Dedifferentiated amniotic fluid mesenchymal stem cell (primary cell): Measurements from ENCODE around the gene NANOS2.

Source experiments
- DNase-seq: peaks from one replicate; pipeline ENCODE4 v3.0.0-alpha.2; 2016; ENCODE audit errors: extremely low spot score

Gene NANOS2

DNA sequence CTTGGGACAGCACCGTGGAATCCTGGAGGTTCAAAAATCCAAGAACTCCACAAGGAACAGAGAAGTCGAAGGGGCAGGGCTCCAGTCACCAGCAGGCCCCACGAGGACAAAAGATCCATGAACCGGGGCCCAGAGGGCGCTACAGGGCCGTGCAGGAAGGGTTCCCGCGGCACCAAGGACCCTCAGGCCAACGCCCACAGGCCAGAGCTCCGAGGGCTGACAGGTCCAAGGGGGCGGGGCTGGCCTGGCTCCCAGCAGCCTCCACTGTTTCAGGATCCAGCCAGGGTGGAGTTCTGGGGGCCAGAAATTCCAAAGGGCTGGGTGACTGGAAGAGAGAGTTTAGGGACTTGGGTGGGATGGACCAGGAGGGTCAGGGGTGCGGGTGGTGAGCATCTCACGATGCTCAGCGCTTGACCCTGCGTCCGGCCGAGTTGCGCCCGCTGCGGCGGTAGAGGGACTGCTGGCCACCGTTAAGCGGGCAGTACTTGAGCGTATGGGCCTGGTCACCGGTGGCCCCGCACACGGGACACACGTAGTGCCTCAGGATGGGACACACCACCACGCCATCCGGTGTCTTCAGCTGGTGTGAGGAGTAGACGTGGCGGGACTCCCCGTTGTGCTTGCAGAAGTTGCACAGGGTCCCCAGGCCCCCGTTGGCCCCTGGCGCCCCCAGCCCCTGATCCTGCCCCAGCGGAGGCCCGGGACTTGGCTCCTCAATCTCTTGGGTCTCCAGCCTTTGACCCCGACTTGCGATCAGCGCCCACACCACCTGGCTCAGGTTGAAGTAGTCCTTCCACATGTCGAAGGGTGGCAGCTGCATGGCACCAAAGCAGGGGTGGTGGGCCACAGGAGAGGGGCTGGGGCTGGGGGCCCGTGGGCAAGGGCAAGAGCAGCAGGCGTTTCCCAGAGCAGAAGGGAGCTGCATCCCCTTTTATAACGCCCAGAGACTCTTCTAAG lies at the start of gene NANOS2:
Gene NANOS2, minus strand, starts transcription at position 905 of the 957 bp plus-strand sequence. Its CDS starts 85 bp downstream, at position 820.
- no peak for DNase-seq

DNA sequence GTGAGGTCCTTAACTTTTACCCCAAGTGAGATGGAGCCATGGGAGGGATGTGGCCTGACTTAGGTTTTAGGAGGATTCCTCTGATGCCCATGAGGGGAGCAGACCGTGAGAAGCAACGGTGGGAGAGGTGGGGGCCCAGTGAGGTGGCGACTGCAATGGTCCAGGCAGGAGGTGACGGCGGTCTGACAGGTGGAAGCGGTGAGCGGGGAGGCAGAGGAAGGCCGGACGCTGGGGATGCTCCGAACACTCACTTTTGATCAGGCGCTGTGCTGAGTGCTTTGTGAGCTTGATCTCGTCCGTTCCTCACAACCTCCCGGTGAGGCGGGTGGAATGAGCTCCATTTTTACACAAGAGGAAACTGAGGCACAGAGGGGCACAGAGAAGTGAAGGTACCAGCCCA lies 47.4 kb upstream of the NANOS2 start:
- DNase-seq = no peak

DNA sequence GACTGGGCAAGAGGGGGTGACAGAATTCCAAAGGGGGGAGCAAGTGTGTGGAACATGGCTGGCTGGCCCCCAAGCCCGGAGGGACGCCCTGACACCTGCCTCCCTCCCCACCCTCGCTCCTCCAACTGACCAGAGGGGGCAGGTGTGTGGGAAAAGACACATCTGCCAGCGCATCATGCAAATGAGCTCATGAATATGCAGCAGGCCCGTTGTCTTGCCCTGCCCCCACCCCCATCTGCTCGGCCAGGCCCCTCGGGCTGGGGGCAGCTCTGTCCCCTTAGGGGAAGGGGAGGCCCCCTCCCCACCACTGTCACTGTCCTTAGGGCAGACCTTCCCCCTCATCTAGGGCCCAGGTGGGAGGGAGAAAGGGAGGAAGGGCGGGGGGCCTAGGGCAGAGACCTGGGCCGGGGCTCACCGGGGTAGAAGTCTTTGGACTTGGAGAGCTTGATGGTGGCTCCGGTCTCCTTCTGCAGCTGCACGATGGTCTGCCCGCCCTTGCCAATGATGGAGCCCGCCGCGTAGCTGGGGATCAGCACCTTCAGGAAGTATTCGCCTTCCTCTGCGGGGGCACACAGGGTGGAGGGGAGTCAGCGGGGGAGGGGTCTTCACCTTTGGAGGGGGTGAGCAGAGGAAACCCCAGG lies 46.1 kb upstream of the NANOS2 start:
- no peak for DNase-seq

DNA sequence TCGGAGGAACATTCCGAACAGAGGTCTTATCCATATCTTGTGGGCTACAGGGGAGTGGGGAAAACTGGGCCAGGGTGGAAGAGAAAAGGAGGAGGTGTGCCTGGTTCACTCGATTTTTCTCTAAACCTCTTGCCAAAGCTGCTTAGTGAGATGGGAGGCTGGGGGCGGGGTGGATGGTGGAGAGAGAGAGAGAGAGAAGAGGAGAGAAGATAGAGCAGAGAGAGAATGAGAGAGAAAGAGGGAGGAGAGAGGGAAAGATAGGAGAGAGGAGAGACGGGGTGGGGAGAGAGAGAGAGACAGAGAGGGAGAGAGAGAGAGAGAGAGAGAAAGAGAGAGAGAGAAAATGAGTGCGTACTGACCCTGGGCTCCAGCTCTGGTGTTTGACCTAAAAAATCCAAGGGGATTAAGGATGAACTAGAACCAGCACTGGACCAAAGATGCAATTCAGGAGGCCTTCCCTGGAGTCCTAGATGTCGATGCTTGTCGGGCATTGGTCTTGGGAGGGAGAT lies 45.0 kb upstream of the NANOS2 start:
- DNase-seq = no peak

DNA sequence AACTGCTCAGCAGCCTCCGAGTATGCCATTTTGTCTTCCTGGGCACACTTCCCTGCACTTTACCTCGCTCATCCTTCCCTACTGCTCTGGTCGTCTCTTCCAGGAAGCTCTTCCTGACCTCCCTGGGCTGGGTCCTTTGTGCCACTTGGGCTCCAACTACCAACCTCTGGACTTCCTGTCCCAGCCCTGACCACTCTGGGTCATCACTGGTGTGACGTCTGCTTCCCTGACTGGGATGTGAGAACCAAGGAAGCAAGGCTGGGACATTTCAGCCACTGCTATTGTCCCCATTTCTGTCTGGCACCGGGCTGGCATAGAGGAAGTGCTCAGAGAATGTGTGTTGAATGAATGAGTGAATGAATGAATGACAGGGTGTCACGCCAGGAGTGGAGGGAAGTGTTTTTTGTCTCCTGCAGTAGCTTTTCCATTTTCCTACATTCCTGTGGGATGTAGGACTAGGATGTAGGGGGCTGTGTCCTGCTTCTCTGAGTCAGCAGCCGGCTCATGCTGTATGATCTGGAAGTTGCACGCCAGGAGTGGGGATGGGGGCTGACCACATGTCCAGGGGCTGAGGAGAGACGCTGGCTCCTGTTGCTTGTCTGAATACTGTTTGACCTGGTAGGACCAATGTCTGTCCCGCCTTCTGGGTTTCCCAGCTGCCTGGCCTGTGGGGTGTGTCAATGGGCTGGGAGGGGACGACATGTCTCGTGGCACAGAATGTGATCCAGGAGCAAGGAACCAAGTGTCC lies 44.4 kb upstream of the NANOS2 start:
- DNase-seq = no peak

DNA sequence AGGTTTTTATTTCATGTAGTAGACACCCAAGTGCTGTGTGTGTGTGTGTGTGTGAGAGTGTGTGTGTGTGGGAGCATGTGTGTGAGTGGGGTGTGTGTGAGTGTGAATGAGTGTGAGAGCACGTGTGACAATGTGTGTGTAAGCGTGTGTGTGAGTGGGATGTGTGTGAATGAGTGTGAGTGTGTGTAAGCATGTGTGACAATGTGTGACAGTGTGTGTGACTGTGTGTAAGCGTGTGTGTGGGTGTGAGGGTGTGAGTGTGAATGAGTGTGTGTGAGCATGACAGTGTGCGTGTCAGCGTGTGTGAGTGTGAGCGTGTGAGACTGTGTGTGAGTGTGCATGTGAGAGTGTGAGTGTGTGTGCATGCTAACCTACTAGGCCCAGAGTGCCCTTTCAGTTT lies 43.7 kb upstream of the NANOS2 start:
- DNase-seq = no peak

DNA sequence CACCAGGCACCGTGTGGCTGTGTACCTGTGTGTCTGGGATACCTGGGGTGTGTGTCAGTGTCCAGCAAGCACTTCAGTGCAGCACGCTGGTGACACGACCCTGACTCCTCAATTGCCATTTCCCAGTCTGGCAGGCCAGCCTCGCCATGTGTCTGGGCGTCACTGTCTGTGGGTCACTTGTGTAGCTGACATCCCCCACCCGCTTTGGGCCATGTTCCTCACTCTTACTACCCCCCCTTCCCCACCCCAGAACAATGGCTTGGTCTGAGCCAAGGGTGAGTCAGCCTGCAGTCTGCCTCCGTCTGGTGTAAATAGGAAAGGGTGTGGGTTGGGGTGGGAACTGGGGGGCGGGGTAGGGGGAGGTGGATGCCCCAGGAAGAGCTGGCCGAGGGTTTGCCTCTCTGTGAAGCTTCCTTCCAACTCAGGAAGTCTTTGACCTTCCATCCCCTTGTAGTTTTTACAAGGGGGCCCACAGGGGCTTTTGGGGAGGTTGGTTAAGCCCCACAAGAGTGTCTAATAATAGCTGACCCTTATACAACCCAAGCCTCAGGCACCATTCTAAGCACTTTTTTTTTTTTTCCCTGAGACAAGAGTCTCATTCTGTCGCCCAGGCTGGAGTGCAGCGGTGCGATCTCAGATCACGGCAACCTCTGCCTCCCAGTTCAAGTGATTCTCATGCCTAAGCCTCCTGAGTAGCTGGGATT lies 41.5 kb upstream of the NANOS2 start:
- no peak for DNase-seq

DNA sequence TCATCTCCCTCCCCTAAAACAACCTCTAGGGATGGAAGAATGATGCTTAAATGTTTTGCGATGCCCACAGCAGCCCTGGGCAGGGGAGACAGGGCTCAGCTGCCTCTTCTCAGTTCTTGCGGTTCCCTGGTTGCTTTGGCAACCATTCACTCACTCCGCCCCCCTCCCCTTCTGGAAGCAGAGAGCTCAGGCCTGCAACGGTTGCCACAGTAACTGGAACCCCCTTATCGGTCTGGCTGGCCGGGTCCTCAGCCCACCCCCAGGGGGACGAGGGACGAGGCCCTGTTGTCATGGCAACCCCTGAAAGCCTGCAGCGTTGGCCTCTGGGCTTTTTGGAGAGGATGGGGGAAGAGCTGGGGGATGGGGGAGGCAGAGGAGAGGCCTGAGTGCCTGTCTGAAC lies 39.6 kb upstream of the NANOS2 start:
- DNase-seq = no peak

DNA sequence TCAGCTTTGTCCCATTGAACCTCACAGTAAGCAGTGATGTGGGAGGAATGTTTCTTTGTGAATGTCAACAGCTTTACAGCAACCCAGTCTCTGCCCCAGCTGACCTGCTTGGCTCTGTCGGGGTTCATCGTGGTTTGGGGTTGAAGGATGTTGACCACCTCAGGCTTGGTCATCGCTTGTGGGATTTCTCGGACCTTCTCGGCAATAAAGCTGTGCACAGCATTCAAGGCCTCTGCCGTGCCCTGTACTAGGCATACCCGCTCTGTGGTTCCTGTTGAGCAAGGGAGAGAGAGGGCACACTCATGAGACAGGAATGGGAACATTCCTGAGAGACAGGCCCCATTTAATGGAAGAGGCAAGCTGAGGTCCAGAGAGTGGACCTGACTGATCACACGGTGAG lies 39.1 kb upstream of the NANOS2 start:
- DNase-seq = no peak

DNA sequence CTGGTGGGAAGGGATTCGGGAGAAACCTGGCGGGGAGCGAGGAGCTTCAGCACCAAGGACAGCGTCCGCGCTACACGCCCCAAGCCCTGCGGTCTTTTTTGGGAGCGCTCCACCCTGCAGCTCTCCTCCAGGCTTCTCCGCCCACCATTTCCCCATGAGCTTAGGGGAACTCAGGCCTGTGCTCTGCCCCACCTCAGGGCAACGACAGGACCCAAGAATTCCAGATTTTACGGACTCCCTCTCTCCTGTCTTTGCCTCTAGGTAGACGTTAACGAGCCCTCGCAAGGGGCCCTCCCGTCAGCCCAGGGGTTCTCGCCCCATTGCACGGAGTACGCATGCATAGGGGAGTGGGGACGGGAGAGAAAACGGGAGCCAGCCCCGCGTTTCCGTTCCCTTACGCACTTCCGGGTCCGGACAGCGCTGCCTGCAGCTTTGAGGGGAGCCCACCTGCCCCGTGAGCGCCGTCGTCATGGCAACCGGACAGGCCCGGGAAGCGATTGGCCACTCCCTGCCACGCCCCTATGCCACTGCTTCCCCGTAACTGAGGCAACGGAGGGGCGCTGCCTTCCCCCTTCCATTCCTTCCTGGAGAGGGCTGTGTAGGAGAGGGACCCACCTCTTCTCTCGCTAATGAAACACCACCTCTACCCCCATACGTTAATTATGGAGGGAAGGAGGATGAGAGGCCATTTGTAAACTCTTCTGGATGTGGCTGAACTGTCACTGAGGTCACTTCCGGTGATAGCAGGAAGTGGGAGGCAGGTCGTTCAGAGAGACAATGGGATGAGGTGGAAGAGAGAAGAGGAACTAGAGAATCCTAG lies 38.3 kb upstream of the NANOS2 start:
- no peak for DNase-seq

DNA sequence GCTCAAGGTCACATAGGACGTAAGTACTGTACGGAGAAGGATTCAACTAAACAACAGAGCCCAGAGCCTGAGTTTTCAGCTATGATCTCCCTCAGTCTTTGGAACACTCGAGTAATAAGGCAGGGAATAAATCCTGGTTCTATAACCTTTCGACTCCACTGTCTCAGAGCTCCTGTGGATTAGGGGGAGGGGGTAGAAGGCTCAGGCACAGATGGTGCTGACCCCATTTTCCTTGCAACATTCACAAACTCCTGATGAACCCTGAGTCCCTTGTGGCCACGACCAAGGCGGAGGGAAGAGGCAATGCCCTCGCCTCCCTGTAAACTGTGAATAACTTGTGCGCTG lies 37.7 kb upstream of the NANOS2 start:
- no peak for DNase-seq

DNA sequence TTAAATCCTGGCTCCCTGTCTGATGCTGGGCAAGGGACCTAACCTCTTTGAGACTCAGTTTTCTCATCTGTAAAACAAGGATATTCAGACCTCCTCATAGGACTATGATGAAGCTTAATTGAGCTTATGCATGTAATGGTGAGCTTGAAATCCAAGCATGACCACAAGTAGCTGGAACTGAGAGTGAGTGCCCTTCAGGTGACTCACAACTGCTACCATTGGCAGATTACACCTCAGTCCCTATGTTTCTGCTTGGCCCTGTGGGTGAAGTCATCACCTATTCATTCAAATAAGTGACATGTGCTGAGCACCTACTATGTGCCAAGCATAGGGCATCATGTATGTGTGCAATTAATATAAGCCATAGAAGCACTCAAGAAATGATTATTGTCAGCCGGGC lies 33.3 kb upstream of the NANOS2 start:
- no peak for DNase-seq

DNA sequence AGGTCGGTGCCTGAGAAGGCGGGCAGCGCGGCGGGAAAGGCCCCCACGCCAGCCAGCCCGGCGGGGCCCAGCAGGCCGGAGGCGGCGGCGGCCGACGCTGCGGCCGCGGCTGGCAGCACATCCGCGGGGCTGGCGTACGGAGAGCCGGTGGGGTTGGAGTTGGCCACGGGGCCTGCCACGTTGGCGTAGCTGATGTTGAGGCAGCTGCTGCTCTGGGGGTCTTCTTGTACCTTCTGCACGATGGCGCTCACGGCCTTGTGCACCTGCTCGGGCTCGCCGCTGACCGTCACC lies 25.9 kb upstream of the NANOS2 start:
- no peak for DNase-seq

DNA sequence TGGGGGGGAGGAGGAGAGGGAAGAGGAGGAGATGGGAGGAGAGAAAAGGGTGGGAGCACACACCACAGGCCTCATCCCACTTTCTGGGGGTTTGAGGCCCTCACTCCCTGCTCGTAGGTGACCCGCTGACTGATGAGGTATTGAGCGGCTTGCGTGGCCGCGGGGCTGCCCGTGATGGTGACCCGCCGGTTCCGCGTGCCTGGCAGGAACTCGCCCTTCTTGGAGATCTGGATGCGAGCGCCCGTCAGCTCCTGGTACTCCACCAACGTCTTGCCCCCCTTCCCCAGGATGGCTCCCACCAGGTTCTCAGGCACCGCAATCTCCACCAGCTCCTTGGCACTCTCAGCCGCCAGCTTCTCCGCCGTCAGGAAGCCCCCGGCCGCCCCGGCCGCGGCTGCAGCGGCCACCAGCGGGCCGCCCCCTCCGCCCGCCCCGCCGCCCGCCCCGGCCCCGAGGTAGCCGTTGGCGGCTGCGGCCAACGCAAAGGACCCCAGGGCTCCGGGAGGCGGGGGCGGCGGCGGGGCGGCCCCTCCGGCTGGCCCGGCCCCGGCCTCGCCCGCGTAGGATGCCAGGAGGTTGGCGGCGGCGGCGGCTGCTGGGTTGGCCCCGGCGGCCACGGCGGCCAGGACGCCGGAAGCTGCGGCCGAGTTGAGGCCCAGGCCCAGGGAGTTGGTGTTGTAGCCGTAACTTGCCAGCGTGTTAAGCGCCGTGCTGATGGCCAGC lies 25.4 kb upstream of the NANOS2 start:
- no peak for DNase-seq

DNA sequence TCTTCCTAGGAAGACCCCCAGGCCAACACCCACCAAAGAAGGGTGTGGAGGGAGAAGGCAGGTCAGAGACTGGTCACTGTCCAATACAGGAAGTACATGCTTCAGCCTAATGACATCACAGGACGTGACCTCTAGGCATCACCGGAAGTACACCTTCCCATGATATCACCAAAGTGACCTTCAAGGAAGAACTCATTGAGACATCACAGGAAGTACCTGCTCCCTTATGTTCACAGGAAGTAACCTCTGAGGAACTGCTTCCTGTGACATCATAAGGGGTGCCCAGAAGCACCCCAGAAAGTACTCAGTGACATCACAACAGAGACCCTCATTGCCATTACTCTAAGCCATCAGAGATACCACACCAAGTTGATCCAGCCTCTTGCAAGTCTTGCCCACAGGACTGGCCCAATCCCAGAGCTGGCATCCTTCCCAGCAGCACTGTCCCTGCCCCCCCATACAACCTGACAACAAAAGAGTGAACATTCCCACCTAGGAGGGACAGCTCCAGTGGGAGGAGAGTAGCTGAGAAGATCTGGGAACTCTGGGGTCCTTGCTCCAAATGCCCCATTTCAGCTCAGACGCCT lies 24.2 kb upstream of the NANOS2 start:
- no peak for DNase-seq

DNA sequence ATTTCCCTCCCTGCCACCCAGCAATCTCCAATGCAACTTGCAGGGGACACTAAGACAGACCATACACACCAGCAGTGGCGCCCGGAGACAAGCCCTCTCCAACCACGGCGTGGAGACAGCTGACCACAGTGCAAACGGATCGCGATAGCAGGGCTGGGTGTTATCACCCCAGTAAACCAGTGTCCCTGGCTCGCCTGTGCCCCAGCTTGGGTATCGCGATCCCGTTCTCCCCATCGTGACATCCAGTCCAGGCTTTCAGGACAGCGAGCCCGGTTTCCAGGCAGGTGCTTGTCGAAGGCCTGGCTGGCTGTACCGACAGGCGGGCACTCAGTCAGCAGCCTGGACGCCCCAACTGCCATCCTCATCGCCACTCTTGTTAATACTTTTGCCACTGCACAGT lies 20.7 kb upstream of the NANOS2 start:
- DNase-seq = no peak

DNA sequence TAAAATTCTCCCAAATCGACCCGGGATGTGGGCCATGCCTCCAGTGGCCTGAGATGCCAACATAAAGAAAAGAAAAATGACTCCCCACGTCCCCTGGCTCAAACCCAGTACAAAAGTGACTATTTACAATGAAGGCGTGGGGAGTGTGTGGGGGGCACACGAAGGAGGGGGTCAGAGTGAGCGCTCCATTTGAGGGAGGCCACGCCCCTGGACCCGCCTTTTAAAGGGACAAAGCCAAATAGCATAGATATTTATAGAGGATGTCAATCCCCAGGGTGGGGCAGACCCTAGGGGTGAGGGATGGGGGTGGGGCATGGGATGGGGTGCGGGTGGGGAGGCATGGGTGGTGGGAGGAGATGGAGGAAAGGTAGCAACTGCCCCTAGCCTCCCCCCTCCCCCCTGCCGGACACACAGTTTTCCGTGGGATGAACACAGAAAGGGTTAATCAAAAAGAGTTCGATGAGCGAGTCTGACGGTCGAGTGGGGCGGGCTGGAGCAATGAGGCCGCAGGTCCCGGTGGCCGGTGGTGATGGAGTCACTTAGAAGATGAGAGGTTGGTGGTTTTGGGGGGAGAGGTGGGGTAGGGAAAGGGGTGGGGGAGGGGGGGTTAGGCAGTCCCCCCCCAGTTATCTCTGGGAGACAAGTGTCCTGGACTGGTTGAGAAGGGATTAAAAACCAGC lies 20.1 kb upstream of the NANOS2 start:
- no peak for DNase-seq

DNA sequence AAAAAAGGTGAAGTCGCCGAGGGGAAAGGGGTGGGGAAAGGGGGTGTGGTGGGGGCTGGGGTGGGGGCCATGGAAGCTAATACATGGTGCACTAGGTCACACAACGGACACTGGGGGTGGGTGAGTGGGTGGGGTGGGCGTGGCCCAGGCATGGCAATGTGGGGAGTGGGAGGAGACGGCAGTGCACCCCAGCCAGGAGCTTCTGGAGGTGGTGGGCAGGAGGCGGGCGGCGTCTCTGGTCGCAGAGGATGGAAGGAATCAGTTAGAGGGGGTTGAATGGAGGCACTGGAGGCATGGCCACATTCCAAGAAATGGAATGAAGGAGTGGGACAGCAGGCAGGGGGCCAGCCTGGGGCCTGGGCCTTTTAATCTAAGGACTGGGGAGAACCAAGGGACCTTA lies 19.2 kb upstream of the NANOS2 start:
- DNase-seq = no peak

DNA sequence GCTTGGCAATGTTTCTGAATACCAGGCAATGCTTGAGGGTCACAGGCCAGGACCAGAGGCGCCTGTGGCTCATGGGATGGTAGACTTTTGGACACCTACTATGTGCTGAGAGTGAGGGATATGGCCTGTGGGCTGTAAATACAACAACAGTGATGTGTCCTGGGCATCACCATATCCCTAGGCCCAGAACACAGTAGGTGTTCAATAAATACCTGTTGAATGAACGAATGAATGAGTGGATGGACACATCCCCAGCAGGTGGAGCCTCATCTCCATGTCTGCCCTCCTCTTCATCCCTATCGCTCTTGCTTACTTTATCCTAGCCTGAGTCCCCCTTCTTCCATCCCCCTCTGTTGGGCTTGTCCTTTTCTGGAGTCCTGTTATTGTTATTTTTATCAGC lies 16.5 kb upstream of the NANOS2 start:
- DNase-seq = no peak

DNA sequence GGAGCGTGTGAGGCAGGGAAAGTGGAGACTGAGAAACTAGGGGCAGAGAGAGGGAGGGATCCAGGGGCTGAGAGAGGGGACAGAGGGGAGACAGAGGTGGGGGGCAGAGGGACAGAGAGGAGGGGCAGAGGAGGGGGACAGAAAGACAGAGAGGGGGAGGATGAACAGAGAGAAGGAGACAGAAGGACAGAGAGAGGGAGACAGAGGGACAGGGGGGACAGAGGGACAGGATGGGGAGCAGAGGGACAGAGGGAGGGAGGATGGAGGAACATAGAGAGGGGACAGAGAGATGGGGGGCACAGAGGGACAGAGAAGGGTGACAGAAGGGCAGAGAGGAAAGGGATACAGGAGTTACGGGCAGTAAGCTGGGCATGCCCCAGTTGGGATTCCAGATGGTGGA lies 14.7 kb upstream of the NANOS2 start:
- DNase-seq = no peak
